Mesenchymal stem cell (in vitro differentiated cells and primary cell): ENCODE results near the gene MGLL.

ENCODE experiments used
- DNase-seq: peaks from one replicate; pipeline ENCODE4 v3.0.0-alpha.2; 2013
- H2AFZ ChIP-seq: one replicate; pipeline ENCODE4 v1.6.1; 2013; ENCODE audit warnings: low read depth, mild to moderate bottlenecking, control low read depth, inconsistent platforms, low read length, moderate library complexity
- H2AK5ac ChIP-seq: 2 replicates; pipeline ENCODE4 v1.6.1; 2013; ENCODE audit warnings: low read length, moderate library complexity, mild to moderate bottlenecking, inconsistent platforms; ENCODE audit not compliant: severe bottlenecking
- H2BK120ac ChIP-seq: one replicate; pipeline ENCODE4 v1.6.1; 2013; ENCODE audit warnings: low read depth, mild to moderate bottlenecking, inconsistent platforms, low read length, moderate library complexity
- H2BK12ac ChIP-seq, 2 experiments: one replicate each; pipeline ENCODE4 v1.6.1; 2013; ENCODE audit warnings: inconsistent platforms in 2 of 2, low read length in 2 of 2, mild to moderate bottlenecking in 2 of 2, moderate library complexity in 2 of 2, control low read depth in 1 of 2
- H2BK15ac ChIP-seq: one replicate; pipeline ENCODE4 v1.6.1; 2013; ENCODE audit warnings: mild to moderate bottlenecking, low read depth, inconsistent platforms; ENCODE audit not compliant: poor library complexity, severe bottlenecking
- H2BK5ac ChIP-seq: 2 replicates; pipeline ENCODE4 v1.6.1; 2013; ENCODE audit warnings: low read depth, mild to moderate bottlenecking, low read length, control low read depth, inconsistent platforms; ENCODE audit not compliant: poor library complexity, severe bottlenecking
- H3K14ac ChIP-seq, 2 experiments: one replicate each; pipeline ENCODE4 v1.6.1; 2013; ENCODE audit warnings: inconsistent platforms in 2 of 2, low read length in 2 of 2, control low read depth in 1 of 2, mild to moderate bottlenecking in 1 of 2, moderate library complexity in 1 of 2
- H3K18ac ChIP-seq, 2 experiments: one replicate each; pipeline ENCODE4 v1.6.1; 2013; ENCODE audit warnings: inconsistent platforms in 2 of 2, low read length in 2 of 2, control low read depth in 1 of 2, low read depth in 1 of 2, mild to moderate bottlenecking in 1 of 2
- H3K23ac ChIP-seq, 2 experiments: one replicate each; pipeline ENCODE4 v1.6.1; 2013; ENCODE audit warnings: inconsistent platforms in 2 of 2, low read length in 2 of 2, mild to moderate bottlenecking in 2 of 2, moderate library complexity in 2 of 2, control low read depth in 1 of 2
- H3K27ac ChIP-seq: 2 replicates; pipeline ENCODE4 v1.5.1; 2013; ENCODE audit warnings: mild to moderate bottlenecking, moderate library complexity, low read length, control low read depth, inconsistent platforms; ENCODE audit not compliant: poor library complexity, severe bottlenecking
- H3K27me3 ChIP-seq, 2 experiments: 2 replicates each; pipeline versions ENCODE4 v1.6.1 to v1.7.0; 2013; ENCODE audit warnings: low read length in 2 of 2, mild to moderate bottlenecking in 2 of 2, moderate library complexity in 2 of 2, control low read depth in 1 of 2, inconsistent platforms in 1 of 2; ENCODE audit not compliant: control insufficient read depth in 1 of 2, insufficient read depth in 1 of 2
- H3K36me3 ChIP-seq, 2 experiments: 2 replicates each; pipeline versions ENCODE4 v1.6.1 to v1.7.0; 2013; ENCODE audit warnings: low read length in 2 of 2, control low read depth in 1 of 2, inconsistent platforms in 1 of 2, low read depth in 1 of 2, mild to moderate bottlenecking in 1 of 2; ENCODE audit not compliant: insufficient read depth in 2 of 2, control insufficient read depth in 1 of 2
- H3K4ac ChIP-seq, 2 experiments: one replicate each; pipeline ENCODE4 v1.6.1; 2013; ENCODE audit warnings: inconsistent platforms in 2 of 2, low read length in 2 of 2, mild to moderate bottlenecking in 2 of 2, moderate library complexity in 2 of 2, control low read depth in 1 of 2, low read depth in 1 of 2
- H3K4me1 ChIP-seq: 2 replicates; pipeline ENCODE4 v1.6.1; 2013; ENCODE audit warnings: low read depth, low read length, control low read depth; ENCODE audit not compliant: control insufficient read depth, insufficient read depth
- H3K4me2 ChIP-seq: 2 replicates; pipeline ENCODE4 v1.6.1; 2013; ENCODE audit warnings: low read length, mild to moderate bottlenecking, inconsistent platforms; ENCODE audit not compliant: poor library complexity, severe bottlenecking
- H3K4me3 ChIP-seq, 2 experiments: 2 replicates each; pipeline versions ENCODE4 v1.5.1 to v1.7.0; 2013; ENCODE audit warnings: low read length in 2 of 2, mild to moderate bottlenecking in 2 of 2, control low read depth in 1 of 2, low read depth in 1 of 2; ENCODE audit not compliant: insufficient read depth in 1 of 2
- H3K79me1 ChIP-seq: replicated peaks from 2 replicates; pipeline ENCODE4 v1.6.1; 2013; ENCODE audit warnings: mild to moderate bottlenecking, control low read depth, low read length, inconsistent platforms; ENCODE audit not compliant: poor library complexity, severe bottlenecking
- H3K9ac ChIP-seq: 2 replicates; pipeline ENCODE4 v1.7.0; 2013; ENCODE audit warnings: mild to moderate bottlenecking, low read length, moderate library complexity
- H3K9me3 ChIP-seq: 2 replicates; pipeline ENCODE4 v1.7.0; 2013; ENCODE audit warnings: mild to moderate bottlenecking, low read length; ENCODE audit not compliant: control insufficient read depth
- H4K8ac ChIP-seq: one replicate; pipeline ENCODE4 v1.6.1; 2013; ENCODE audit warnings: inconsistent platforms, mild to moderate bottlenecking, low read length, moderate library complexity
- H4K91ac ChIP-seq: one replicate; pipeline ENCODE4 v1.6.1; 2013; ENCODE audit warnings: mild to moderate bottlenecking, low read length, inconsistent platforms
- WGBS: methylation state at CpG from one replicate; pipeline ENCODE4 v1.1.7; 2013; ENCODE audit warnings: mixed read lengths; 5-methylcytosine and 5-hydroxymethylcytosine counted together

The MGLL gene

GRCh38 chr3:127676921-127677351 is 145.4 kb downstream of the MGLL start:
- 95% methylated on average over 21 of the region's 21 CpGs for WGBS
- no peak overlapping the region for H2BK5ac ChIP-seq
- no peak overlapping the region for H4K91ac ChIP-seq

DNA sequence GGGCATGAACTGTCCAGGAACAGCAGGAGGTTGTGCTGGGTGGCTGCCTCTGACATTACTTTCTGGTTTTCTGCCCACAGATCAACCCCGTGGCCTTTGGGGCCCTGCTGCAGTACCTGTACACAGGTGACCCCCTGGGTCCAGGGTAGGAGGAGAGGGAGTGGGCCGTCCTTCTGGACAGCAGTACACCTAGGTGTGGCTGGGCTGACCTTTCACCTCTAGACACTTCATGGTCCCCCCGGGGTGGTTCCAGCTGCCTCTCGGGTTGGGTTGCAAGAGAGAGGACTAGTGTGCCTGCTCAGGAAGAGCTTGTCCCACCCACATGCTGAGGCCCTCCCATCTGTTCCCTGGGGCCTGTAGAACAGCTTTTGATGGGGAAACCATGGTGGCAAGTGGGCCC is 145.9 kb downstream of the MGLL start:
- Histone ChIP-seq H4K8ac (no peak overlapping the region), H3K9ac (no peak overlapping the region), H3K23ac (no peak overlapping the region), H3K14ac (no peak overlapping the region), H3K4me1 (peaks cover 21% of the 10 kb centered on the region), H3K79me1 (peaks cover 18% of the 10 kb centered on the region), H3K4me3 (no peak overlapping the region), H3K9me3 (no peaks in the 10 kb centered on the region), H2BK15ac (no peak overlapping the region), H3K4me2 (no peak overlapping the region), H2AK5ac (no peak overlapping the region), H3K36me3 (peaks cover 46 to 59% of the 10 kb centered on the region in 2 experiments), H3K27ac (no peak overlapping the region), H2BK12ac (no peak overlapping the region), H3K27me3 (no peaks in the 10 kb centered on the region), H3K4ac (no peak overlapping the region), H2BK5ac (no peak overlapping the region), H2AFZ (no peak overlapping the region), H2BK120ac (no peak overlapping the region), H3K18ac (no peak overlapping the region), H4K91ac (no peak overlapping the region)
- WGBS: 84% methylated on average over 4 of the region's 4 CpGs
- DNase-seq: no peak

More at GRCh38 chr3:127676921-127677351, 145.4 kb downstream of the MGLL start:
- H3K27ac ChIP-seq: no peak overlapping the region
- H3K23ac ChIP-seq: no peak overlapping the region
- peaks cover 16% of the 10 kb centered on the region for H3K4me1 ChIP-seq
- no peak overlapping the region for H4K8ac ChIP-seq
- no peaks in the 10 kb centered on the region for H3K9me3 ChIP-seq
- no peak overlapping the region for H3K4me3 ChIP-seq
- H2BK120ac ChIP-seq: no peak overlapping the region
- H3K36me3 ChIP-seq: peaks cover 46 to 59% of the 10 kb centered on the region in 2 experiments
- H2BK12ac ChIP-seq: no peak overlapping the region
- H3K9ac ChIP-seq: no peak overlapping the region
- no peak overlapping the region for H2AFZ ChIP-seq
- H3K4ac ChIP-seq: no peak overlapping the region
- no peak overlapping the region for H3K18ac ChIP-seq
- no peak overlapping the region for H3K4me2 ChIP-seq
- no peak overlapping the region for H2AK5ac ChIP-seq
- no peak for DNase-seq
- H3K27me3 ChIP-seq: no peaks in the 10 kb centered on the region
- H2BK15ac ChIP-seq: no peak overlapping the region
- H3K14ac ChIP-seq: no peak overlapping the region
- H3K79me1 ChIP-seq: peaks cover 18% of the 10 kb centered on the region

DNA sequence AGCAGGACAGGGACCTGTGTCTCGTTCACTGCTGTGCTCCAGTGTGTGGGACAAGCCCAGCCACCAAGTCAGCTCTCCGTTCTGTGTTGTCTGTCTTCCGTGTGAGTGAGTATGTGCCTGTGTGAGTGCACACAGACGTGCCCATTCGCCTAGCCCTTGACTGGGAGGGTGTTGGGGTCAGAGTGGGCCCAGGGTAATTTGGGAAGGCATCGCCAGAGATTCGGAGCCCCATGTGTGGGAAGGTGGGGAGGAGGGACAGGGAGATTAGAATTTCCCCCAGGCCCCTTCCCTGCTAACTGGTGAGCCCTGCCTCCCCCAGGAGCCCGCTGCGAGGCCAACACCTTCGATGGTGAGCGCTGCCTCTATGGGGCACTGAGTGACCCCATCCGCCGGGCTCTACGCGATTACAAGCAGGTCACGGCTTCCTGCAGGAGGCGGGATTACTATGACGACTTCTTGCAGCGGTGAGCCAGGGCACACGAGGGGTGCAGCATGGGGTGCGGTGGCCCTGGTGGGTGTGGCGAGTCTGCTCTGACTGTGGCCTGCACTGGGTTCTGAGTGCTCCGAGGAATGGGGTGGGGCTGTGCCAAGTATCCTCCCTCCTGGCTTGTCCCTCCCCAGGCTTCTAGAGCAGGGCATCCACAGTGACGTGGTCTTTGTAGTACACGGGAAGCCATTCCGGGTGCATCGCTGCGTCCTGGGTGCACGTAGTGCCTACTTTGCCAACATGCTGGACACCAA is 146.5 kb downstream of the MGLL start:
- H2AFZ ChIP-seq: no peak overlapping the region
- no peak overlapping the region for H4K8ac ChIP-seq
- no peak overlapping the region for H2BK5ac ChIP-seq
- no peak for DNase-seq
- no peak overlapping the region for H3K4me2 ChIP-seq
- no peaks in the 10 kb centered on the region for H3K27me3 ChIP-seq
- no peak overlapping the region for H4K91ac ChIP-seq
- H3K79me1 ChIP-seq: peaks cover 18% of the 10 kb centered on the region
- no peak overlapping the region for H2BK12ac ChIP-seq
- peaks cover 23% of the 10 kb centered on the region for H3K4me1 ChIP-seq
- 92% methylated on average over 29 of the region's 29 CpGs for WGBS
- H3K27ac ChIP-seq: no peak overlapping the region
- H2AK5ac ChIP-seq: no peak overlapping the region
- peaks cover 46 to 59% of the 10 kb centered on the region in 2 experiments for H3K36me3 ChIP-seq
- H3K23ac ChIP-seq: no peak overlapping the region
- H3K4me3 ChIP-seq: no peak overlapping the region
- H3K9ac ChIP-seq: no peak overlapping the region
- no peak overlapping the region for H3K4ac ChIP-seq
- H2BK120ac ChIP-seq: no peak overlapping the region
- H2BK15ac ChIP-seq: no peak overlapping the region
- no peak overlapping the region for H3K18ac ChIP-seq
- H3K14ac ChIP-seq: no peak overlapping the region
- H3K9me3 ChIP-seq: no peaks in the 10 kb centered on the region

- no peak overlapping the region for H2BK12ac ChIP-seq
- 91% methylated on average over 8 of the region's 8 CpGs for WGBS
Observed at GRCh38 chr3:127674790-127675189, 147.5 kb downstream of the MGLL start.

More at GRCh38 chr3:127674790-127675189, 147.5 kb downstream of the MGLL start:
- peaks cover 18% of the 10 kb centered on the region for H3K79me1 ChIP-seq
- no peaks in the 10 kb centered on the region for H3K9me3 ChIP-seq
- peaks cover 39 to 49% of the 10 kb centered on the region in 2 experiments for H3K36me3 ChIP-seq
- no peak overlapping the region for H3K14ac ChIP-seq
- H2AFZ ChIP-seq: no peak overlapping the region
- H3K27ac ChIP-seq: no peak overlapping the region
- H2BK5ac ChIP-seq: no peak overlapping the region
- no peak for DNase-seq
- peaks cover 23% of the 10 kb centered on the region for H3K4me1 ChIP-seq
- no peak overlapping the region for H2AK5ac ChIP-seq
- H3K27me3 ChIP-seq: no peaks in the 10 kb centered on the region
- no peak overlapping the region for H2BK120ac ChIP-seq
- H3K18ac ChIP-seq: no peak overlapping the region
- H3K23ac ChIP-seq: no peak overlapping the region
- H4K8ac ChIP-seq: no peak overlapping the region
- no peak overlapping the region for H4K91ac ChIP-seq
- no peak overlapping the region for H3K4ac ChIP-seq
- no peak overlapping the region for H3K9ac ChIP-seq
- H3K4me3 ChIP-seq: no peak overlapping the region
- no peak overlapping the region for H2BK15ac ChIP-seq
- no peak overlapping the region for H3K4me2 ChIP-seq
